Measurements from ENCODE around the gene BRD3OS. TPM values are rescaled to one million over a fixed set of nuclear protein-coding genes. Genes with fewer than 3 reads are reported as not detected.

BRD3OS gene
- total and polyA plus RNA-seq, 8 donors = 15.5 to 23.1 (median 18.3) TPM

- no peak overlapping the region for H3K4me3 ChIP-seq
- no peaks in the 10 kb centered on the region for H3K4me1 ChIP-seq
- intact Hi-C loops (cut with DNase I) = no loop called here
- H3K36me3 ChIP-seq = peaks cover 0 to 78% of the 10 kb centered on the region in 2 donors
- no peak overlapping the region for H3K27ac ChIP-seq
- H3K27me3 ChIP-seq = no peaks in the 10 kb centered on the region
- ATAC-seq = no peak
- DNase-seq = no peak
- no peaks in the 10 kb centered on the region for H3K9me3 ChIP-seq
- no peak for TF ChIP-seq CTCF (IDR thresholded peaks at IDR 0.05)
Measured at GRCh38 chr9:134031783-134032182, 6.5 kb downstream of the BRD3OS start.

- intact Hi-C loops (cut with DNase I) = no loop called here
- Histone ChIP-seq H3K4me1 (no peaks in the 10 kb centered on the region), H3K9me3 (no peaks in the 10 kb centered on the region), H3K36me3 (peaks cover 0 to 85% of the 10 kb centered on the region in 2 donors), H3K27ac (no peak overlapping the region), H3K4me3 (no peak overlapping the region), H3K27me3 (no peaks in the 10 kb centered on the region)
- ATAC-seq (no peak), DNase-seq (no peak)
- TF ChIP-seq CTCF (IDR thresholded peaks at IDR 0.05) = no peak
Measured at GRCh38 chr9:134032456-134033222, 7.4 kb downstream of the BRD3OS start.

GRCh38 chr9:134033516-134034214, 8.4 kb downstream of the BRD3OS start:
- DNase-seq = no peak
- Histone ChIP-seq H3K4me3 (no peak overlapping the region), H3K36me3 (peaks cover 0 to 92% of the 10 kb centered on the region in 2 donors), H3K4me1 (no peaks in the 10 kb centered on the region), H3K27ac (no peak overlapping the region), H3K27me3 (no peaks in the 10 kb centered on the region), H3K9me3 (no peaks in the 10 kb centered on the region)
- intact Hi-C loops (cut with DNase I) = no loop called here
- TF ChIP-seq CTCF (IDR thresholded peaks at IDR 0.05) = no peak
- ATAC-seq = no peak

- no peak for ATAC-seq
- no peaks in the 10 kb centered on the region for H3K9me3 ChIP-seq
- no peak for TF ChIP-seq CTCF (IDR thresholded peaks at IDR 0.05)
- peaks cover 0 to 92% of the 10 kb centered on the region in 2 donors for H3K36me3 ChIP-seq
- H3K4me3 ChIP-seq = no peak overlapping the region
- no peak overlapping the region for H3K27ac ChIP-seq
- intact Hi-C loops (cut with DNase I) = no loop called here
- peak in 1 of 4 donors; percentile 18 for DNase-seq
- H3K4me1 ChIP-seq = no peaks in the 10 kb centered on the region
- H3K27me3 ChIP-seq = no peaks in the 10 kb centered on the region
Measured at GRCh38 chr9:134034215-134035040, 9.1 kb downstream of the BRD3OS start.
